SH-SY5Y (cell line): ENCODE results near the gene KISS1.

Experiments used
- GATA2 ChIP-seq: IDR thresholded peaks from 2 replicates; pipeline ENCODE4 v1.6.1; 2011; ENCODE audit warnings: mild to moderate bottlenecking, low read depth, low read length
- GATA3 ChIP-seq: IDR thresholded peaks from 2 replicates; pipeline ENCODE4 v1.6.1; 2011; ENCODE audit warnings: low read depth, mild to moderate bottlenecking, low read length, moderate library complexity

DNA sequence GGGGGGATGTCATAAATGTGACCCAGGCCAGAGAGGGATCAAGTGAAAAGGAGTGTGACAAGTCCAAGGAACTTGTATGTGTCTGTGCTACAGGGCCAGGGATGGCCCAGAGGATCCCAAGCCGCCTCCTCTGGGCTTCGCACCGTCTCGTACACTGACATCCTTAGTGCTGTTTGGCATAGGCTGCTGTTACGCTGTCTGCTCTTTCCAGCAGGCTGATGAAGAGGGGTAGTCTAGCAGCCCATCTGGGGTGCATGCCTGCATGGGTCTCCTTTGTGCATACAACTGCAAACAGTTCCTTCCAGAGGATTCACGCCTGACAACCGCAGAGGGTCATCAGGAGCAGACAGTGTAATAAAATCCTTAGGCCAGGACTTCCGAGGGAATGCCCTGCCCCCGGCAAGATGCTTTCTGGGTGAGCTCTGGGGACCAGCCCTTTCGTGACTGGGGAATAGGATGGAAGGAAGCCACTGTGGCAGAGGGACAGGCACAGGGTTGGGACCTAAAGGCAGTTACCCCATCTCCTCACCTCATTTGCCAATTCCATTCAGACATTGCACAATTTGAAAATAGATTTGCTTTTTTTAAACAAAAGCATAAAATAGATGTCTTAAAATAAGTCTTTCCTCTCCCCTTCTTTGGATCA is 23.8 kb upstream of the KISS1 start:
- no peak for TF ChIP-seq GATA3
- no peak for TF ChIP-seq GATA2
